IMR-90 (cell line): Measurements from ENCODE around the gene PTGDR. TPM values are rescaled to one million over a fixed set of nuclear protein-coding genes. Genes with fewer than 3 reads are reported as not detected.

ENCODE experiments used
- ATAC-seq: fragments of 200-7000 bp; cut with Tn5 transposase; 2 replicates; pipeline ENCODE4 v1.9.1; 2020; ENCODE audit warnings: low read depth, mild to moderate bottlenecking, moderate library complexity
- BruUV-seq: library from RNA; stranded (reverse); fragments of 400-500 nt; replicated peaks from 2 replicates; lab custom pipeline; 2021; lab: Mats Ljungman, UMichigan
- CTCF ChIA-PET: fragments of 300-600 bp; formaldehyde crosslinking; extraction: SDS; loops from one replicate; lab custom pipeline; 2021; ENCODE audit warnings: antibody characterized with exemption; lab: Yijun Ruan, JAX
- POLR2A ChIA-PET: fragments of 300-600 bp; sonication (Branson Sonifier 250); formaldehyde crosslinking; loops from one replicate; lab custom pipeline; 2022; ENCODE audit warnings: antibody characterized with exemption; ENCODE audit not compliant: unreplicated experiment; lab: Charles Lee
- DNase-seq: peaks from one replicate; pipeline ENCODE4 v3.0.0; 2013
- H2AFZ ChIP-seq: replicated peaks from 2 replicates; pipeline ENCODE3; 2013; ENCODE audit warnings: low read length, mild to moderate bottlenecking; ENCODE audit not compliant: poor library complexity
- H2AK5ac ChIP-seq: 2 replicates; pipeline ENCODE4 v1.6.1; 2013; ENCODE audit warnings: low read depth, low read length, inconsistent platforms
- H2AK9ac ChIP-seq: replicated peaks from 2 replicates; pipeline ENCODE3; 2013; ENCODE audit warnings: mild to moderate bottlenecking, low read depth, low read length, moderate library complexity; ENCODE audit not compliant: poor library complexity
- H2BK120ac ChIP-seq: 2 replicates; pipeline ENCODE4 v1.6.1; 2013; ENCODE audit warnings: low read depth, low read length, inconsistent platforms
- H2BK15ac ChIP-seq: 3 replicates; pipeline ENCODE4 v1.6.1; 2013; ENCODE audit warnings: low read depth, low read length, inconsistent platforms
- H2BK20ac ChIP-seq: 2 replicates; pipeline ENCODE4 v1.6.1; 2013; ENCODE audit warnings: low read depth, mild to moderate bottlenecking, inconsistent platforms, low read length, moderate library complexity
- H2BK5ac ChIP-seq: 2 replicates; pipeline ENCODE4 v1.6.1; 2013; ENCODE audit warnings: mild to moderate bottlenecking, low read depth, low read length, inconsistent platforms; ENCODE audit not compliant: poor library complexity, severe bottlenecking
- H3K14ac ChIP-seq: replicated peaks from 2 replicates; pipeline ENCODE4 v1.6.1; 2013; ENCODE audit warnings: low read depth, low read length, inconsistent platforms
- H3K18ac ChIP-seq: 2 replicates; pipeline ENCODE4 v1.6.1; 2013; ENCODE audit warnings: low read depth, low read length, control low read depth
- H3K23ac ChIP-seq: 2 replicates; pipeline ENCODE4 v1.6.1; 2013; ENCODE audit warnings: low read depth, low read length, inconsistent platforms
- H3K27ac ChIP-seq: 2 replicates; pipeline ENCODE4 v1.5.1; 2013; ENCODE audit warnings: mild to moderate bottlenecking, control low read depth, low read length; ENCODE audit not compliant: insufficient read depth
- H3K27me3 ChIP-seq: 2 replicates; pipeline ENCODE4 v1.6.1; 2013; ENCODE audit warnings: low read length; ENCODE audit not compliant: control insufficient read depth, insufficient read depth
- H3K36me3 ChIP-seq: 2 replicates; pipeline ENCODE4 v1.6.1; 2013; ENCODE audit warnings: low read length, mixed read lengths; ENCODE audit not compliant: control insufficient read depth, insufficient read depth
- H3K4ac ChIP-seq: 2 replicates; pipeline ENCODE4 v1.6.1; 2013; ENCODE audit warnings: low read depth, low read length, inconsistent platforms
- H3K4me1 ChIP-seq: 2 replicates; pipeline ENCODE4 v1.6.1; 2013; ENCODE audit warnings: low read length, mixed read lengths; ENCODE audit not compliant: control insufficient read depth, insufficient read depth
- H3K4me2 ChIP-seq: 2 replicates; pipeline ENCODE4 v1.6.1; 2013; ENCODE audit warnings: low read depth, mild to moderate bottlenecking, control low read depth, low read length, moderate library complexity
- H3K4me3 ChIP-seq: 2 replicates; pipeline ENCODE4 v1.5.1; 2013; ENCODE audit warnings: low read depth, mild to moderate bottlenecking, control low read depth, low read length, moderate library complexity; ENCODE audit not compliant: insufficient read depth
- H3K56ac ChIP-seq: 2 replicates; pipeline ENCODE4 v1.6.1; 2013; ENCODE audit warnings: low read length, inconsistent platforms; ENCODE audit not compliant: insufficient read depth; ENCODE audit errors: extremely low read depth
- H3K79me1 ChIP-seq, 2 experiments: 2 replicates each; pipeline ENCODE4 v1.6.1; 2013; ENCODE audit warnings: low read length in 2 of 2, inconsistent platforms in 1 of 2, low read depth in 1 of 2
- H3K9ac ChIP-seq: 2 replicates; pipeline ENCODE4 v1.6.1; 2013; ENCODE audit warnings: low read depth, low read length, control low read depth
- H3K9me1 ChIP-seq: 2 replicates; pipeline ENCODE4 v1.6.1; 2013; ENCODE audit warnings: low read length, inconsistent platforms; ENCODE audit not compliant: insufficient read depth
- H3K9me3 ChIP-seq: 2 replicates; pipeline ENCODE4 v1.6.1; 2013; ENCODE audit warnings: low read length; ENCODE audit not compliant: control insufficient read depth, insufficient read depth
- H4K20me1 ChIP-seq: 2 replicates; pipeline ENCODE4 v1.6.1; 2013; ENCODE audit warnings: low read length, inconsistent platforms; ENCODE audit not compliant: insufficient read depth
- H4K5ac ChIP-seq: 2 replicates; pipeline ENCODE4 v1.6.1; 2013; ENCODE audit warnings: mild to moderate bottlenecking, low read depth, low read length, control low read depth
- H4K8ac ChIP-seq, 2 experiments: 2 replicates each; pipeline ENCODE4 v1.6.1; 2013; ENCODE audit warnings: low read depth in 2 of 2, low read length in 2 of 2, control low read depth in 1 of 2, inconsistent platforms in 1 of 2
- H4K91ac ChIP-seq: 2 replicates; pipeline ENCODE4 v1.6.1; 2013; ENCODE audit warnings: low read depth, low read length, inconsistent platforms; ENCODE audit not compliant: insufficient read depth
- CHD1 ChIP-seq: IDR thresholded peaks from 2 replicates; pipeline ENCODE4 v1.6.1; 2012; ENCODE audit warnings: low read depth, low read length, improper control_type of control experiment
- FOS ChIP-seq: fragments of 150-350 bp; IDR thresholded peaks from 2 replicates; pipeline ENCODE4 v1.6.1; 2016; ENCODE audit warnings: low read depth, low read length
- MXI1 ChIP-seq: IDR thresholded peaks from 2 replicates; pipeline ENCODE4 v1.6.1; 2012; ENCODE audit warnings: low read depth, mild to moderate bottlenecking, low read length, moderate library complexity, borderline replicate concordance
- POLR2A ChIP-seq: IDR thresholded peaks from 2 replicates; pipeline ENCODE4 v1.6.1; 2012; ENCODE audit warnings: mild to moderate bottlenecking, low read depth, low read length
- RFX5 ChIP-seq: IDR thresholded peaks from 2 replicates; pipeline ENCODE4 v1.8.0; 2012; ENCODE audit warnings: low read depth, mild to moderate bottlenecking, low read length, moderate library complexity
- WGBS, 2 experiments: methylation state at CpG; one replicate each; pipeline versions ENCODE4 v1.1.5 to v1.1.7; 2013; ENCODE audit warnings: missing lambda C conversion rate in 2 of 2; ENCODE audit not compliant: insufficient read length in 1 of 2; ENCODE audit errors: extremely low coverage in 2 of 2; 5-methylcytosine and 5-hydroxymethylcytosine counted together
- dilution Hi-C: fragments of 300-500 bp; cut with HindIII; formaldehyde crosslinking; loops from one replicate; pipeline ENCODE4 v1.14.3; 2018; ENCODE audit warnings: low sequenced_read_pairs; ENCODE audit not compliant: unreplicated experiment
- in situ Hi-C: fragments of 300-500 bp; cut with MboI; formaldehyde crosslinking; loops from 3 replicates; pipeline ENCODE4 v1.14.3; 2019; ENCODE audit warnings: low sequenced_read_pairs, inconsistent platforms, mixed read lengths
- intact Hi-C: fragments of 100-400 bp; cut with micrococcal nuclease; formaldehyde crosslinking; loops from 2 replicates; pipeline ENCODE4 v1.10.0; 2022
- polyA plus RNA-seq, 3 experiments: library from polyadenylated mRNA; depleted of rRNA; stranded (reverse); fragments of >200 nt; gene quantifications; 2 replicates each; pipeline ENCODE4 v1.2.3, GENCODE V29; 2012; ENCODE audit warnings: low replicate concordance in 1 of 3
- total RNA-seq: library from RNA; depleted of rRNA; stranded (reverse); fragments of >200 nt; gene quantifications from 2 replicates; pipeline ENCODE4 v1.2.3, GENCODE V29; 2012
- TF ChIP-seq, protein P1 (sequence below): conservative IDR thresholded peaks from 2 replicates; pipeline ENCODE4 v1.5.1; 2012; ENCODE audit warnings: mild to moderate bottlenecking, low read depth, low read length, improper control_type of control experiment

PTGDR gene
- total and polyA plus RNA-seq, 2 of the 4 experiments (the other 2 are of a cell fraction): not detected

GRCh38 chr14:52266179-52266578 lies 1.3 kb upstream of the PTGDR start:
- no peaks in the 10 kb centered on the region for H4K20me1 ChIP-seq
- H3K27me3 ChIP-seq: peaks cover 50% of the 10 kb centered on the region
- ATAC-seq (peak; percentile 13; the same call in 1 of the 2 replicates), DNase-seq (peak; percentile 49)
- no peak overlapping the region for H4K91ac ChIP-seq
- TF ChIP-seq, protein P1, sequence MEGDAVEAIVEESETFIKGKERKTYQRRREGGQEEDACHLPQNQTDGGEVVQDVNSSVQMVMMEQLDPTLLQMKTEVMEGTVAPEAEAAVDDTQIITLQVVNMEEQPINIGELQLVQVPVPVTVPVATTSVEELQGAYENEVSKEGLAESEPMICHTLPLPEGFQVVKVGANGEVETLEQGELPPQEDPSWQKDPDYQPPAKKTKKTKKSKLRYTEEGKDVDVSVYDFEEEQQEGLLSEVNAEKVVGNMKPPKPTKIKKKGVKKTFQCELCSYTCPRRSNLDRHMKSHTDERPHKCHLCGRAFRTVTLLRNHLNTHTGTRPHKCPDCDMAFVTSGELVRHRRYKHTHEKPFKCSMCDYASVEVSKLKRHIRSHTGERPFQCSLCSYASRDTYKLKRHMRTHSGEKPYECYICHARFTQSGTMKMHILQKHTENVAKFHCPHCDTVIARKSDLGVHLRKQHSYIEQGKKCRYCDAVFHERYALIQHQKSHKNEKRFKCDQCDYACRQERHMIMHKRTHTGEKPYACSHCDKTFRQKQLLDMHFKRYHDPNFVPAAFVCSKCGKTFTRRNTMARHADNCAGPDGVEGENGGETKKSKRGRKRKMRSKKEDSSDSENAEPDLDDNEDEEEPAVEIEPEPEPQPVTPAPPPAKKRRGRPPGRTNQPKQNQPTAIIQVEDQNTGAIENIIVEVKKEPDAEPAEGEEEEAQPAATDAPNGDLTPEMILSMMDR: no peak
- TF ChIP-seq CHD1 (no peak), MXI1 (no peak), POLR2A (no peak), FOS (no peak), RFX5 (no peak)
- no peaks in the 10 kb centered on the region for H3K9me3 ChIP-seq
- H3K79me1 ChIP-seq: no peaks in the 10 kb centered on the region
- no peak overlapping the region for H3K23ac ChIP-seq
- in situ Hi-C loops: no loop called here
- H4K8ac ChIP-seq: no peak overlapping the region
- no peak overlapping the region for H2BK120ac ChIP-seq
- dilution Hi-C loops: no loop called here
- H2AK9ac ChIP-seq: no peak overlapping the region
- no TSS peak for BruUV-seq
- no peak overlapping the region for H3K9ac ChIP-seq
- CTCF ChIA-PET: no interaction called here
- H2BK15ac ChIP-seq: no peak overlapping the region
- no peak overlapping the region for H3K27ac ChIP-seq
- H2AFZ ChIP-seq: no peak overlapping the region
- no peaks in the 10 kb centered on the region for H3K36me3 ChIP-seq
- H3K14ac ChIP-seq: no peak overlapping the region
- H3K4me1 ChIP-seq: peaks cover 4% of the 10 kb centered on the region; the same call in 1 of the 2 replicates
- intact Hi-C loops: no loop called here
- no peak overlapping the region for H3K56ac ChIP-seq
- H3K4ac ChIP-seq: no peak overlapping the region
- H3K4me2 ChIP-seq: no peak overlapping the region
- H3K18ac ChIP-seq: no peak overlapping the region
- H3K4me3 ChIP-seq: no peak overlapping the region
- no peak overlapping the region for H2BK5ac ChIP-seq
- H2AK5ac ChIP-seq: no peak overlapping the region
- POLR2A ChIA-PET: no interaction called here
- H3K9me1 ChIP-seq: 0 out of 2 replicates have a peak, but pooled peaks cover 3% of the 10 kb centered on the region
- no peak overlapping the region for H2BK20ac ChIP-seq
- H4K5ac ChIP-seq: no peak overlapping the region
- WGBS, 2 experiments: 33% methylated on average over 1 of the region's 3 CpGs; no CpG with 5 or more reads in 1 of the 2 experiments
